NCI-H1694 (cell line): ENCODE measurements around the gene IDE.
A peak's percentile ranks its signal among the peaks of the same experiment; 100 is the strongest.
"Not testable (repeated sequence)": the region's sequence is repeated elsewhere in the genome, so short reads cannot be mapped to it uniquely, and the experiment has no call there.

Experiments
- DNase-seq: peaks from one replicate; lab custom pipeline; 2025; lab: John Stamatoyannopoulos, UW

IDE gene

DNA sequence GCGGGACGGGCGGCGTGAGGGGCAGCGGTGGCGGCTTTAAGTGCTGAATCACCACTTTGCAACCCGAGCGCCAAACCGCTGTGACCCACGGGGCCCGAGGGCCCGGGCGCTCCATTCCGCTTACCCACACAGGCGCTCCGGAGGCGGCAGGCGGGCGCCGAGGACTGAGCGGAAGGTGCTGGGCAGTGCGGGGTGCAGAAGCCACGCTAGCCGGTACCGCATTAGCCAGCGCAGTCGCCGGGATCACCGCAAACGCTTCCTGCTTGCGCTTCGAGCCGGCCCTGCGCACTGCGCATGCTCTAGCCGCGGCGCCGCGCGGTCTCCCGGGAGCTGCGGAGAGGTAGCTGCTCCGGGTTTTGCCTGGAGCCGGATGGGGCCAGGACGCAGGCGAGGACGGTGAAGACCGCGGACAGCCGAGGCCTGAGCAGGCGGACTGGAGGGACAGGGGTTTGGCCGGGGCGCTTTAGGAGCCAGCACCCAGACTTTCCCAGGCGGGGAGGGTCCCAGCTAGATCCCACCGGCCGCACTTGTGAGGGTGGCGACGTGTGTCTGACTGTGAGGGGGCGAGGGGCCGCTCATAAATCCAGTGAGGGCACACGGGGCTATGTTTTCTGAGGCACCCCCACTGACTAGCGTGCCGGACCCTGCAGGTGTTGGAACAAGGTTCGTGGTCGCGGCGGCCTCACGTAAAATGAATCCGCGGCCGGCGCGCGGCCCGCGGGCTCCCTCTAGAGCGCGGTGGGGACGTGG lies at the start of gene IDE:
Gene IDE (minus strand): TSS at position 296 of the 750 bp plus-strand sequence. CDS start 74 bp downstream, at position 222.
- DNase-seq, result peak; percentile 38

DNA sequence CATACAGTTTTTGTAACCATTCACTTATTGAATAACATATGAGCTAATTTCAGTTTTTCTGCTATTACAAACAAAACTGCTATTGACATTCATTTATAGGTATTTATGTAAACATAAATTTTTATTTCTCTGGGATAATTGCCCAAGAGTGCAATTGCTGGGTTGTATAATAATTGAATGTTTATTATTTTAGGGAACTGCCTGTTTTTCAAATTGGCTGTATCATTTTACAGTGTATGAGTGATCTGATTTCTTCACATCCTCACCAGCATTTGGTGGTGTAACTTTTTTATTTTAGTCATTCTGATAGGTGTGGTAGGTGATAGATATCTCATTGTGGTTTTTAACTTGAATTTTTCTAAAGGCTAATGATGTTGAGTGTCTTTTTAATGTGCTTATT lies 45.5 kb upstream of the IDE start:
- DNase-seq, result no peak

DNA sequence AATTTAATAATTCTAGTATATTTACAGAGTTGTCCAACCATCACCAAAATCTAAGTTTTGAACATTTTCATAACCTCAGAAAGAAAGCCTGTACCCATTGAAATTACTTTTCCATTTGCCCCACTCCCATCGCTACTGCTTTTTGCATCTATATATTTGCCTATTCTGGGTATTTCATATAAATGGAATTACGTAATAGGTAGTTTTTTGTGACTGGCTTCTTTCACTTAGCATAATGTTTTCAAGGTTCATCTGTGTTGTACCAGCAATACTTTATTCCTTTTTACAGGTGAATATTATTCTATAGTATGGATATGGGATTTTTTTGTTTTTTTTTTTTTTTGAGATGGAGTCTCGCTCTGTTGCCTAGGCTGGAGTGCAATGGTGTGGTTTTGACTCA lies 41.6 kb upstream of the IDE start:
- no peak for DNase-seq

DNA sequence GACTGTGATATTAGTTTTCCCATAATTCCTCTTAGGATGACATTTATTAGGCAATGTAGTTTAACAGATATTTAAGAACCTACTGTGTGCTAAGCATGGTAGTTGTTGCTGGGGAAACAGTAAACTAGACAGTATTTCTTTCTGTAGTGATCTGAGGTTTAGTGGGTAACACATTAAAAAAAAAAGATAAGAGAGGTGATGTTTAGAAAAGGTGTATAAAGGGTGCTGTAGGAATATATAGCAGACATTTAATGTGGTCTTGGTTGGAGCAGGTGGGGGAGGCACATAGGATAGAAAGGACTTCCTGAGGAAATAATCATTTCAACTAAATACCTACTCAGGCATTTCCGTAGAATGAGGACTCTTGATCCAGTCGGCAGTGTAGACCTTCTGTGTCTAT lies 30.9 kb upstream of the IDE start:
- no peak for DNase-seq

DNA sequence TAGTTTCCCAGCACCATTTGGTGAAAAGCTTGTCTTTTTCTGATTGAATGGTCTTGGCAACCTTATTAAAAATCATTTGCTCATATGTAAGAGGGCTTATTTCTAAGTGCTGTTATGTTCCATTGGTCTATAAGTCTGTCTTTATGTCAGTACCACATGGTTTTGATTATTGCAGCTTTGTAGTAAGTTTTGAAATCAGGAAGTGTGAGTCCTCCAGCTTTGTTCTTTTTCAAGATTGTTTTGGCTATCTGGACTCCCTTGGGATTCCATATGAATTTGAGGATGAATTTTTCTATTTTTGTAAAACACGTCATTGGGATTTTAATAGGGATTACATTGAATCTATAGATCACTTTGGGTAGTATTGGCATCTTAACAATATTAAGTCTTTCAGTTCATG lies 24.4 kb upstream of the IDE start:
- DNase-seq, result no peak

DNA sequence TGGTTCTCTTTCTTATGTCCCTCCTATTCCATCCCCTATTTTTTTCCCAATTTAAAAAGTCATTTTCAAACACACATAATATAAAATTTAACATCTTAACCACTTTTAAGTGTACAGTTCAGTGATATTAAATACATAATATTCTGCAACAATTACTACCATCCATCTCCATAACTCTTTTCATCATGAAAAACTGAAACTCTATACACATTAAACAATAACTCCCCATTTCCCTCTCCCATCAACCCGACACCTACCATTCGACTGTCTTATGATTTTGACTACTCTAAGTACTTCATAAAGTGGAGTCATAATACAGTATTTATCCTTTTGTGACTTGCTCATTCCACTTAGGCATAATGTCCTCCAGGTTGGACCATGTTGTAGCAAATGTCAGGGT lies 21.6 kb upstream of the IDE start:
- DNase-seq, result no peak

DNA sequence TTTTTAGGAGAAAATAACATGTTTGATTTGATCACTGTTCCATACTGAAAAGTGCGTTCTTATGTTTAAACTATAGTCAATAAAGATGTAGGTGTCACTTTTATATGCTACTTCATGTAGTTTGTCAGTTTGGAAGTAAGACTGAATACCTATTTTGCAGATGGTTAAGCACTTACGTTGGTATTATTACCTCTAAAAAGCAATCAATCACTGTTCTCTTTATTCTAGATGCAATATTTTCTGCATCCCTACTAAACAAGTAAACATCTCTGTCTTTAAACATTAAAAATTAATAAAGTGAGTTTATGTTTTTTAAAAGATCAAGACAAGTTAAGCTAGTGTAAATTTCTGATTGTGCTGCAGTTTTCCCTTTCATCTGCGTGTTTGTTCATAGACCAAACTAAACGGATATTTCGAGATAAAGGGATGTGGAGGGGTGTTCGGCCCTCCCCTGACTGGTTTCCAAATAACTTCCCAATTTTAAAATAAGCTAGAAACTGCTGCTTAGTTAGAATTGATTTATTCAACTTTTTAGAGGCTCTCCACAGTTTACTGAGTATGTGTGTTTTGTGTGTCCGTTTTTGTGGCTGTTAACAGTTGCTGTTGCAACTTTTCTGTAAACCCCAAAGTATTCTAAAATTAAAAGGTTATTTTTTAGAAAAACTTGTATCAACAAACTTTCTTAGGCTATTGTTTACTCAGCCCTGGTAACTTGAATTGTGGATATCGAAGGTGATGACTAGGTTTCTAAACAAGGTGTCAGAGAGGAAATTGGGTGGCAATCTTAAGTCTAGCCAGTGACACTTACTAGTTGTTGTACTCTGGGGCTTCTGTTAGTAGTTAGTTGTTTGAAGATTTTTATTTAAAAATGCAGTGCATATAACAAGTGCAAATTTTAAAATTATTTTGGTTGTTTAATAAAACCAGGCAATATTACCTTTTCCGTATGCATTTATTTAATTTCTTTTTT lies 20.0 kb upstream of the IDE start:
- DNase-seq, result no peak

DNA sequence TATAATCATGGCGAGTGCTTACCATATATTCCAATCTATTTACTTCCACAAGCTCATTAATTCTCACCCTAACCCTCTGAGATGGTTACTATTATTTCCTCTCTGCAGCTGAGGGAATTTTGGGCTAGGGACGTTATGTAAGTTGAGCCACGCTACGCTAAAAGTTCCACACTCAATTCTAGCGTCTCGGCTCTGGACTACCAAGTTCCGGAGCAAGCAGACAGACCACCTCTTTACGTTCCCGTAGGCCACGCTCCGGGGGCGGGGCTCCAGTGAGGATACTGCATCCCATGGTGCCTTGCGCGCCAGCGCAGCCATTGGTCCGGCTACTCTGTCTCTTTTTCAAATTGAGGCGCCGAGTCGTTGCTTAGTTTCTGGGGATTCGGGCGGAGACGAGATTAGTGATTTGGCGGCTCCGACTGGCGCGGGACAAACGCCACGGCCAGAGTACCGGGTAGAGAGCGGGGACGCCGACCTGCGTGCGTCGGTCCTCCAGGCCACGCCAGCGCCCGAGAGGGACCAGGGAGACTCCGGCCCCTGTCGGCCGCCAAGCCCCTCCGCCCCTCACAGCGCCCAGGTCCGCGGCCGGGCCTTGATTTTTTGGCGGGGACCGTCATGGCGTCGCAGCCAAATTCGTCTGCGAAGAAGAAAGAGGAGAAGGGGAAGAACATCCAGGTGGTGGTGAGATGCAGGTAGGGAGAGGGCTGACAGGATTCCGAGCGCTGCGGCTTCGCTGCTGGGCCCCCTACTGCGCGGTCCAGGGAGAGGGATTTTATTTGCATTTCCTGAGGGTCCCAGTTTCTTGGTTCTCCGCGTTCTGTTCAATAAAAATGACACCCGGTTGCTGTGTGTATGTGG lies 19.1 kb upstream of the IDE start, which contains the start of gene KIF11:
Gene KIF11 (plus strand): TSS at position 370 of the 858 bp plus-strand sequence. CDS start 246 bp downstream, at position 616.
- peak; percentile 95 for DNase-seq

DNA sequence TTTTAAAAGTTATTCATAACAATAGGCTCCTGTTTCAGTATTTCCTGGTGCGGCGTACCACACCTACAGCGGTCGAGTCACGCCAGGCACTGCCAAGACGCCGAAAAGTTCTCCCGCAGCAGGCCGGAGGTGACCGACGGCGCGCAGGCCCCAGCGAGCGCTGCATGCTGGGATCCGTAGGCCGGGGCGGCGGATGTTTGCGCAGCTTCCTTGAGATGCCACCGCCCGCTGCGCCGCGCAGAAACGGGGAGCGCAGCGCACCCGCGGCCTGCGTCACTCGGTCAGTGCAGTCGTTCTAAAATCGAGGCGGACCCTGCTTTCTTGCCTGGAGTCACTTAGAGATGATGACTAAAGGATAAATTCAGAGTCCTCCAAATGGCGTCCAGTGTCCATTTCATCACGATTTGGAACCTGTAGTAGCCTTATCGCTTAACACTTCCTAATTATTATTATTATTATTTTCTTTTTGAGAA lies 17.7 kb upstream of the IDE start:
- DNase-seq, result peak; percentile 43

DNA sequence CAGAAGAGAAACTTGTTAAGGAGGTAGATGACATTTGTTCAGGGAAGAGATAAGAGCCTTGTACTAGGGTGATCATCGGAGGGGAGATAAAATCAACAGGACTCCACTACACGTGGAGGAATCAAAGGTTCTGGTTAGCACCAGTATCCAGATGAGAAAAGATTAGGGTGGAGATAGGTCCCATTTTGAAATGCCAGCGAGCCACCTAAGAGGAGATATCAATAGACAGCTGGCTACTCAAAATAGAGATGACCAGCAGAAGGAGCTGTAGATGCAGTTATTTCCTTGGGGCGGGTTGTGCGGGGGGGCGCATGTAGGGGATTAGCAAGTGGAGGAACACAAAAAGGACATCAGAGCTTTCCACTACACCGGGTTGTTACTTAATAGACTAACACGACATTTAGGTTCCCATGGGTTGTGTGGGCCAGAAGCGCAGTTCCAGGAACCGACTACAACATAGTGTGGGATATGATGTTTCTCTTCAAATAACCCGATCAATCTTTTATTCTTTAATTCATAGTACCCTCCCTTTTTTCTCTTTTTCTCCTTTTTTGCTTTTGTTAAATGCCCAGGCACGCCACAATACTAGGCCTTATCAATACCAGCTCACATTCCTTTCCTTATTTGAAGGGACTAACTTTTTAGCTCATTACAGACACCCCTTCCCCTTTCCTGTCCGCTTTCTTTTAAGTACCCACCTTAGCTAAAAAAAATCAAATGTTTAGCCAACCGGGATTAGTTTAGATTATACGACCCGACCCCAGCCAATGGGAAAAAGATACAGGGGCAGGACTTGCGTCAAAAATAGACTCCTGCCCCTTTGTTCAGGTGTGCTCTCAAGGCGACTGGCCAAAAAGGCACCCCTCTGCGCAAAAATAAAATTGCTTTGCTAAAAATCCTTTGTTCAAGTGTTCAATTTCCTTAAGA lies 17.0 kb upstream of the IDE start:
- no peak for DNase-seq

DNA sequence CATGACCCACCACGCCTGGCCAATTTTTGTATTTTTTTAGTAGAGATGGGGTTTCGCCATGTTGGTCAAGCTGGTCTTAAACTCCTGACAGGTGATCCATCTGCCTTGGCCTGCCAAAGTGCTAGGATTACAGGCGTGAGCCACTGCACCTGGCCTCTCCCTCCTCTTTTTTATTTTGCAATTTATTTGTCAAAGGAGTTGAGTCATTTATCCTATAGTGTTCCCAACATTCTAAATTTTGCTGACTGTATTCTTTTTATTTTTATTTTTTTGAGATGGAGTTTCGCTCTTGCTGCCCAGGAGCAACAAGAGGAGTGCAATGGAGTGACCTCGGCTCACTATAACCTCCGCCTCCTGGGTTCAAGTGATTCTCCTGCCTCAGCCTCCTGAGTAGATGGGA lies 8.5 kb upstream of the IDE start:
- DNase-seq, result not testable (repeated sequence)

DNA sequence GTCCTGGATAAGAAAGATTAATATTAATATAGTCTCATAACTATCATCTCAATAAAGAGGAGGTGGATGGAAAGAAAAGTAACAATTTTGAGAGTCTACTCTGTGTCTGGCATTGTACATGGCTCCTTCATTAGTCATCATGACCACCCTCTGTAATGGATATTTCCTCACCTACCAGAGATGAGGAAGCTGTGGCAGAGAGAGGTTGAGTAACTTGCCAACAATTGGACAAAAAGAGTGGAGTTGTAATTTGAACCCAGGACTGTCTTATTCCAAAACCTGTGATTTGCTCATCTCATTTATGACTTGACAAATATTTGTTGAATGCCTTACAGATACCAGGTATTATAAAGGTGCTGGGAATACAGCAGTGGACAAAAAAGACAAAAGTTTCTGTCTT lies 2.1 kb upstream of the IDE start:
- DNase-seq, result no peak

DNA sequence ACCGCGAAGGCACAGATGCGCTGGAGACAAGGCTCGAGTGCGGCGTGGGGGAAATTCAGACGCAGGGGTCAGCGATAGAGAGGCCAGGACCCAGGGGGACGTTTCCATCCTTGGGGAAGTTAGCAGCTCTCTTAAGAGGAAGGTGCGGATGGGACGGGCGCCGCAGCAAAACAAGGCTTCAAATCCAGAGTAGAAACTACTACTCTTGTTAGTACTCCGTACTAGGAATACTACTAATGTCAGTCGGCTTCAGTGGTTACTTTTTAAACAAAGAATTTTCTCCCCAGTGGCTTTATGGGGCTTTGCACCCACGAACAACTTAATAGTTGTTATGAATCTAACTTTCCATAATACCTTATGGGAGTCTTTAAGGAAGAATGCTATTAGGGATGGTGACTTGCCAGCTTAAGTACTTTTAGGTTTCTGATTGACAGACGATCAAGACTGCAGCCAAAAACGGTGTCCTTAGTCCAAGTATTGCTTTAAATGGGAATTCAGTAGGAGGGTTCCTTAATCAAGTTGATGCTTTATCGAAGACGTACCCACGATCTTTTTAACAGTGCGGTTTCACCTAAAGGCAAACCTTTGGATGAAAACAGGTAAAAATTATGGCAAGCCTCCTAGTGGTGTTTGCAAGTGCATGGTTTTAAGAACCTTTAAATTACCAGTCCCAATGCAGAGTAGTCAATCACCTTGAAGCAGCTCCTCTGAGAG lies 812 bp upstream of the IDE start:
- peak; percentile 18 for DNase-seq

DNA sequence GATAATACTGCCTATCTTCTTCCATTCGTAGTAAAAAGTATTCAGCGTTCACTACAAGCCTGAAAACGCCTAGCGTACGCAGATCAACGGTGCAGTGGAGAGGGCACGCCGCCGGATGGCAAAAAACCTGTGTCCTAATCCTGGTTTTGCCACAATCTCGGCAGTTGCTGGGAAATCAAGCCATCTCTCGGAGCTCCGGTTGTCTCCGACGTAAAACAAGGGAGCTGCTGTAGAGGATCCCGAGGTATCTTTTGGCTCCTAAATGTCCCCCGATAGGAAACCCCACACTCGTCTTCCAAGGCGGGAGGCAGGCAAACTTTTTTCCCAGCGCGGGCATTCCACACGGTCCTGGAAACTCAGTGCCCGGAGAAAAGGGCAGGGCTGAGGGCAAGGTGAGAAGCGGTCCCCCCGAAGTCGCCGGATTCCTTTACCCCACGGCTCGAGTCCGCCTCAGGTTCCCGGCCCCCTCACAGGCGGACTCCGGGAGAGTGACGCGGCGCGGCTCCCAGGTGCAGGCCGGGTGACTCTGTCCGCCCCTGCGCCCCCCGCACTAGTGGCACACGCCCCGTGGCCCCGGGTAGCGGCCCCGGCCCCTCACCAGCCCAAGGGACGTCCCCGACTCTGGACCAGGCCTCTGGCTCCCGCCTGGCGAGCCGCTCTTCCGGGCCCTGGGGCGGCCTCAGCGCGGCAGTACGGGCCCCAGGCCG lies 649 bp downstream of the IDE start:
- no peak for DNase-seq

DNA sequence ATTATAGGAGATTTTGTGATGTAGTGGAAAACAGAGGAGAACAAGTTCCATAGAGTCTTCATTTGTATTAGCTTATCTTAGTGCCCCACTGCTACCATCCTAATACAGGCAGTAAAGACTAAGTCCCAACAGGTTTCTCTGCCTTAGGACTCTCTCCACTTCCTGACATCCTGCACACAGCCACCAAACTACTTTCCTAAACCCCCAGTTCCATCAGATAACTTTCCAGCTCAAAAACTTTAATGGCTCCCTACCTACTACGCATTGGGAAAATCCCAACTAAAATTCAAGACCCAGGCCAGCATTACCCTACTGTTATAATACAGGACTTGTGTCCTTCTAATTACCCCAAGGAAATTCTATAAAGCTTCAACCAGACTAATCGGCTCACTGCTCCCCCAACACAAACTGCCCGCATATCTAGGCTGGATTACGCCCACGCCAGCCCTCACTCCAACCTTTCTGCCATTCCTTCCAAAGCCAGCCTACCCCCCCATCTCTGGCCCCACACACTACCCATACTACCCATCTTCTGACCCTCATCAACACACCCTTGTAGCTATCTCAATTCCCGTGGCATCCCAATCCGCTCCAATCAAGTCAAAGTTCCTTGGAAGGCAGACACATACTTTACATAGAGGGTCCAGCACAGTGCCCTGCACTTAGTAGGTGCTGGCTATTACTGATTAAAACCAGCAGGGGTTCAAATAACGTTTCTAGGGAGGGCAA lies 1.4 kb downstream of the IDE start:
- DNase-seq, result no peak

DNA sequence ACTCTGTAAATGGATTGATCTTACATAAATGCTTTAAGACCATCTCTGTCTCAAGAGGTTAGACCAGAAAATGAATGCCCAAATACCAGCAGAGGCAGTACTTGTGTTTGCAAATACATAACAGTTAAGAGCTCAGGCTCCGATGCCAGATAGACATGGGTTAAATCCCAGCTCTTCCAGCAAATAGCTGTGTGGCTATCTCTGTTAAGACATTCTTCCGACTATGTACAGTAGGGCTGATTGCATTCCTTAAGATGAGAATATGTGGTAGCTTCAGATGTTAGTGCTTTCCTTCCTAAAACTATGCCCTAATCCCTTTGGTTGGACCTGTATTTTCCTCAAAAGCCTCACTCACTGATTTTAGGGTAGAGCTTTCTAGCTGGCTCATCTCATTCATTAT lies 2.2 kb downstream of the IDE start:
- no peak for DNase-seq

DNA sequence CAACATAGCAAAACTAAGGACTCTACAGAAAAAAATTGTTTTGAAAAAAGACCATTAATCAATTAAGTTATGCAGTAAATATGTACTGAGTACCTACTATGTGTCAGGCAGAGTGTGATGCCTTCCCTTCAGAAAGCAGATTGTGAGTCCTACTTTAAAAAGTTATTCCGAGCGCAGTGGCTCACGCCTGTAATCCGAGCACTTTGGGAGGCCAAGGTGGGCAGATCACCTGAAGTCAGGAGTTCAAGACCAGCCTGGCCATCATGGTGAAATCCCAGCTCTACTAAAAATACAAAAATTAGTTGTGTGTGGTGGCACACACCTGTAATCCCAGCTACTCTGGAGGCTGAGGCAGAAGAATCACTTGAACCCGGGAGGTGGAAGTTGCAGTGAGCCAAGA lies 4.2 kb downstream of the IDE start:
- DNase-seq, result not testable (repeated sequence)

DNA sequence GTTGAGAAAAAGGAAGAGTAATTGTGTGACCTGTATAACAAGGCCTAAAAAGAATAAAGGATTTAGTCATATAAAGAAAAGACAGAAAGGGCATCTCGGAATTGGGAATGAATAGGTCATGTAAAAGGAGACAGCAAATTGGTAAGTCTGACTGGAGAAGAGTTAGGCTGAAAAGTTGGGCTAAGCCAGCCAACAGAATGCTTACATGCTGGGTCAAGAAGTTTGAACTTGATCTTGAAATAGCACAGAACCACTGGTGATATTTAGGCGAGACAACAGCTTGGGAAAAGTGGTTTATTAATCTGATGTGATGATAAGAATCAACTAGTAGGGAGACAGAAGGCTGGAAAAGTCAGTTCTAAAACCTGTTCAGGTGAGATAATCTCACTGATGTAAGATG lies 4.8 kb downstream of the IDE start:
- DNase-seq, result no peak
